Glomerular endothelial cell (primary cell): Measurements from ENCODE around the gene ZBBX. TPM values are rescaled to one million over a fixed set of nuclear protein-coding genes. Genes with fewer than 3 reads are reported as not detected.

Experiments used
- DNase-seq: peaks from one replicate; pipeline ENCODE4 v3.0.0-alpha.2; 2011; ENCODE audit warnings: low read depth, low spot score; ENCODE audit errors: extremely low read depth
- total RNA-seq: library from RNA; depleted of rRNA; stranded (reverse); fragments of >200 nt; gene quantifications from 2 replicates; pipeline ENCODE4 v1.2.3, GENCODE V29; 2015

ZBBX gene
- total RNA-seq, 1 donor from 2014 or later, result 0.47 TPM

DNA sequence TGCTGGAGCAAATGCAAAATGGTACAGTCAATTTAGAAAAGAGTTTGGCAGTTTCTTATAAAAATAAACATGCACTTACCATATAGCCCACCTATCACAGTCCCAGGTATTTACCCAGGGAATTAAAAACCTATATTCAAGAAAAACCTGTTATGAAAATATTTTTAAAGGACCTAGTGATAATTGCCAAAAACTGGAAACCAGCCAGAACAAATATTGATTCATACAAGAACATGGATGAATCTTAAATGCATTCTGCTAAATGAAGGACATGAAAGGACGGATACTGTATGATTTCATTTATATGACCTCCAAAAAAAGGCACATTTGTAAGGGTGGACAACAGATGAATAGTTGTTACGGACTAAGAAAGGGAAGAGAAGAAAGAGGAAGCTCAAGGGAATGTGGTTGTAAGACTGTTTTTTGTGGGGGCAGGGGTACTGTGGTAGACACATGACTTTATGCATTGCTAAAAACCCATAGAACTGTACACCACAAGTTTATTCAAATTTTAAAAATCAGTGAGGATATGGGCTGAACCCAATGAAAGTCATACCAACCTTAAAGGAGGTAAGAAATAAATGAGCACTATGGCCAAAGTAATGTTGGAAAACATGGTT is 61.0 kb downstream of the ZBBX start:
- no peak for DNase-seq

DNA sequence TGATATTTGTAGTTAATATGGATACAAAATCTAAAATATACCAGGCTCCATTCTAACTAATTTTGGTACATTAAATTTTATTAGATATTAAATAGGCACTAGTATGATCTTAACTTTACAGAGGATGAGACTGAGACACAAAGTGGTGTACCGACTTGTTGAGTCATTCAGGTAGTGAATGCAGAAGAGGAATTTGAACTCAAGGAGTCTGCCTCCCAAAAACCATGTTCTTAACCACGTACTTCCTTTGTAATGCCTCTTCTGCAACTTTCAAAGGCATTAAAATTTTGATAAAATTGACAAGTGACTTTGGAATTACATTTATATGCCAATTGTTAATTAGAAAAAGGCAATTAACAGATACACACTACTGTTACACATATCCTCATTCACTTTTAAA is 61.8 kb downstream of the ZBBX start:
- DNase-seq, result no peak

DNA sequence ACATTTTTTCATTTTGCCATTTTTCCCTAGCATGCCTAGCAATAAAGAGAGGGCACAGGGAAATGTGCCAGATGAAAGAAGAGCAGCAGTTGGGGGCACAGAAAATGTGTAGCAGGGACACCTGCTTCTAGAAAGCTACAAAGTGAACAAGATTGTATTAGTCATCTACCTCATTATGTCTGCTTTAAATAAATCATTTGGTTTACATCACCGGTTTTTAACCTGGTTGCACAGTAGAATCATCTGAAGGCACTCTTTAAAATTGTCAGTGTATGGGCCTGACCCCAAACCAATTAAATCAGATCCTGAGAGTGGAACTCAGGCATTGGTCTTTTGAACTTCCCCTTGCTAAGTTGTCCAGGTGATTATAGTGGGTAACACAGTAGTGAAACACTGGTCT is 73.8 kb downstream of the ZBBX start:
- DNase-seq, result no peak

DNA sequence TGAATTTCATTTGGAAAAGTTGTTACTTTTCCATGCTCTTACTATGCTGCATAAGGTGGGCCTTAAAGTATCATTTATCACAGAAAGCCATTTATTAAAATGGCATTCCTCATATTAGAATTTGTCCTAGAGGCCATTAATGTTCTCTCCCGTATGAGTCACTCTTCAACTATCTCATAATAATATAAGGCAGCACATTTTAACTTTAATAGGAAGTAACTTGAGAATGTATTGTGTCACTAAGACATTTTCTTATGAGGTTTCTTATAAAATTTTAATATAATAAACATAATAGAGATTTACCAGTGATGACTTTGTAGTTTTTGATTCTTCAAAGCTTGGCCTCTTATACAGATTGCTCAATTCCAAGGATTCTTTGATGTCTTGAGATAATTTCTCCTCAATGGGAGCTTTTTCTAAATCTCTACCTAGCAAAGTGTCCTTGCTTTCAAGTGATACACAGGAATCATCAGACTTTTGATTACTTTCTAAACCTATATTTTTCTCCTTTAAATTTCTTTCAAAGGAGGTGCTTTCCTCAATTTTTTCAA is 74.7 kb downstream of the ZBBX start:
- DNase-seq, result no peak

DNA sequence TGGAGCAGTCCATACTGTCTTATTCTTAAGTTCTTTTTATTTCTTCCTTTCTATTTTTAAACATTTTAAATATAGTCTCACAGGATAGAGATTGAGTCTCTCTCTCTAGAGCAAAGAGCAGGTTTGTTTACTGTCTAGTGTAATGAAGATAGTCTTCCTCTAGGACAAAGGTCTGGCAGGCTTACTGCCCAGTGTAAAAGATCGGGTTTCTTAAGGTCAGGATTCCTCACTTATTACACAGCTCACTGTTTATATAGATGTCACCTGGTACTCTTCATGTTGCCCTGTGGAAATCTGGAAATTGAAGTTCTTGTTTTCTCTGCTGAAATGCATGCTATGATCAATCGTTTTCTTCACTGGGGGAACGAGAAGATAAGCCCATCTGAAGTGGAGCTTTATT is 76.0 kb downstream of the ZBBX start:
- no peak for DNase-seq

DNA sequence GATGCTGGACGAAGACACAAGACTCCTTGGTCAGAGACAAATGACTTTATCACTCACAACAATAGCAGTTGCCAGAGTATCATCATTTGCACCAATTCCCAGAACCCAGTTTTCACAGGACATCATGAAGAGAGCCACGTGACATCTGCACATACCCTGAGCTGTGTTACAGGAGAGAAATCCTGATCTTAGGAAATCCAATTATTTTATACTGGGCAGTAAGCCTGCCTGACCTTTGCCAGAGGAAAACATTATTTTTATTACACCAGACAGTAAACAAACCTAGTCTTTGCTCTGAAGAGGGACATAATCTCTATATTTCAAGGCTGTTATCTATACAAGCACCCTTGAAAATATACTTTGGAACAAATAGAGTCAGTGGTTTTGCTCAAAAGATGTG is 77.4 kb downstream of the ZBBX start:
- no peak for DNase-seq

DNA sequence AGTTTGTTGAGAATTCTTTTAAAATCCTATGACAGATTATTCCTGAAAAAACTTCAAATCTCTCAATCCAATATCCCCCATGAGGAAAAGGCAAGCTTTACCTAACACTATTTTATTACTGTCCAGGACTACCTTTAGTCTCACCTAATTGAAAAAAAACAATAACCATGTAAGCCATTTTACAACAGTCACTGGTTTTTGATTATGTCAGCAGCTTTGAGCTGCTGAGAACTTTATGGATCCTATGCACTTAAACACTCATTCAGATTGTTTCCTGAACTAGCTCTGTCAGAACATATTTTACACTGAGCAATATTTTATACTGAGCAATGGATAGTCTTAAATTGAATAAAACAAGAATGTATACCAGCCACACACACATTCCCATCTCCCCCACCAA is 79.9 kb downstream of the ZBBX start:
- no peak for DNase-seq

DNA sequence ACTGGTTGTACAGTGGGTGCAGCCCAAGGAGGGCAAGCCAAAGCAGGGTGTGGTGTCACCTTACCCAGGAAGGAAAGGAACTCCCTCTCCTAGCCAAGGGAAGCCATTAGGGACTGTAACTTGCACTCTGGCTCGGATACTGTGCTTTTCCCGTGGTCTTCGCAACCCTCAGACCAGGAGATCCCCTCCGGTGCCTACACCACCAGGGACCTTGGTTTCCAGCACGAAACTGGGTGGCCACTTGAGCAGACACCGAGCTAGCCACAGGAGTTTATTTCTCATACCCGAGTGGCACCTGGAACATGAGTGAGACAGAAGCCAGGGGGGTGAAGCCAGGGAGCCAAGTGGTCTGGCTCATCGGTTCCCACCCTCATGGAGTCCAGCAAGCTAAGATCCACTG is 90.7 kb downstream of the ZBBX start:
- no peak for DNase-seq

DNA sequence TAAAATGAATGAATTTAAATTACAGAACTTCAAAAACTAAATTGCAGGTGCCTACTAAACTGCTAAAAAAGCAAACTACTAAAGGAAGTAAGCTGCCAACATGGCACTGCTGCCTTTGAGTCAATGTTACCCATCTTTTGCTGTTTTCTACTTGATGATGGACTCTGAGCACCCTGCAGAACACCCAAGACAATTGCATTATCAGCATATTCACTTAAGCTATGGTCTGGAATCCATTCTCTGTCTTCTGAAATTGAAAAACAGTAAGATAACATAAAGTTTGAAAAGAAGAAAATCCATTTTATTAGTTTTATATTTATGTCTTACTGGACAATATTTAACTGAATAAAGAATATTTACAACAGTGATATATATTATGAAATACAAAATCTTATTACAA is 91.4 kb downstream of the ZBBX start:
- no peak for DNase-seq

DNA sequence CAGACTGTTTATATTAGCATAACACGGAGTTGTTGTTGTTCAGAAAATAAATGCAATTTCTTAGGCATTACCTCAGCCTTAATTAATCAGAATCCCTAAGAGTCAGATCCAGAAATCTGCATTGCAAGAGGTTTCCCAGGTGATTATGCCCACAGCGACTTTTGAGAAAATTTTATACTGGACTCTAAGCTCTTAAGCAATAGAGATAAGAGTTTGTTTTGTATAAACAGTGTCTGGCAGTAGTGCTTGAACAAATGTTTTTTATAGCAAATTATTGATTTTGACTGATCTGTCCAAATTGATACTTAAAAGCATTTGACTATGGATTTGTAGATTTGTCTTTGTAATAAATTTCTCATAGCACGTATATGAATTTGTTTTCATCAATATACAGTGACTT is 92.8 kb downstream of the ZBBX start:
- no peak for DNase-seq

DNA sequence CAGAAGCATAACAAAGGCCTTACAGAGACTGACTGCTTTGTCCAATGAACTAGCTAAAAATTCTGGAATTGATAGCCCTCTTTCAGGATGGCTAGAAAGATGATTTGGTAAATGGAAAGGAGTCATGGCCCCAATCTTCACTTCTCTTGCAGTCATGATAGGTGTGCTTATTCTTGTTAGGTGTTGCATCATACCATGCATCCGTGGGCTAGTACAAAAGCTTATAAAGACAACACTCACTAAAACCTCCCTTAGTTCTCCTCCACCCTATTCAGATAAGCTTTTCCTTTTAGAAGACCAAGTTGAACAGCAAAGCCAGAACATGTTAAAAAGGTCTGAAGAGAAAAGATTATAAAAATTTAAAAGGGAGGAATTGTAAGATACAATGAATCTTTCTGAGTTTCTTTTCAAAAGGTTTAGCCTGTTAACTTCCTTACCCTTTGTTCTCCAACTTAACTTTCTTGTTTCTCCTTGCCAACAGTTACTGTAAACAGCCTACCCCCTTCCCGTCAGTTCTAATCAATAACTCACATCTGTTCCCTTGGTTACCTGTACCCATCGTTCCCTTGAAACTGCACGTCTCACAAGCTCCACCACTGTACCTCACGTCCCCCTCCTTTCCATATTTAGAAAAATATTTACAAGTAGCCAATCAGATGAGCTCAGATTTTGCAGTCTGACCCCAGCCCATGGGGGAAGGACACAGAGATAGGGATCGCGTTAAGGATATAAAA is 105.8 kb downstream of the ZBBX start:
- no peak for DNase-seq

DNA sequence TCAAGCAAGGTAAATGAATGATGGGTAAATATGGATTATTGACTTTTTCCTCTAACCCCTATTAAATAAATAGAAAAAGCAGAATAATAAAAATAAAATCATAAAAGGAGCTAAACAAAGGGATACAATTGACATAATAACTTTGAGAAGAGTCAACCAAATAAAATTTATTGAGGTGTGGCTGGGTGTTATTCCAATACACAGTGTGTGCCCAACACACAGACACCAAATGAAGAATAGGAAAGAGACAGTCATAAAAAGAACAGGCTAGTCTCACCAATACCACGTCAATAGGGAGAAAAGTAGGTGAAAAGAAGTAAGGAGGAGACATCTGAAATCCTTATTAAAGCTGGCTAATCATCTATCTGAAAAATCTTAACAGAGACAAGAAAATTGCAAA is 127.1 kb downstream of the ZBBX start:
- DNase-seq, result no peak

DNA sequence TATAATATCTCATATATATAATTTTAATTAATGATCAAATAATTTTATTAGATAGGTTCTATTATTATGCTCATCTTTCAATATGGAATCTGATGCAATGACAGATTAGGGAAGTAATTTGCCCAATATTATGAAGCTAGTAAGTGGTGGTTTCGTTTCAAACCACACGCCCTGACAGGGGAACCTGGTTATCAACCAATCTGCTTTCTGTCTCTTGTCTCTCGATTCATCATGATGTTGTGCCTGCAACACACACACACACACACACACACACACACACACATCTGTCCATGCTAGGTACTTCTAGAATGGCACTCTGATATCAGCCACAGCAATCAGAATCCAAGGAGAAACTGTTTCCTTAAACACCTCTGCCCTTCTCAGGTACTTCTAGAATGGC is 128.4 kb downstream of the ZBBX start:
- DNase-seq, result no peak

DNA sequence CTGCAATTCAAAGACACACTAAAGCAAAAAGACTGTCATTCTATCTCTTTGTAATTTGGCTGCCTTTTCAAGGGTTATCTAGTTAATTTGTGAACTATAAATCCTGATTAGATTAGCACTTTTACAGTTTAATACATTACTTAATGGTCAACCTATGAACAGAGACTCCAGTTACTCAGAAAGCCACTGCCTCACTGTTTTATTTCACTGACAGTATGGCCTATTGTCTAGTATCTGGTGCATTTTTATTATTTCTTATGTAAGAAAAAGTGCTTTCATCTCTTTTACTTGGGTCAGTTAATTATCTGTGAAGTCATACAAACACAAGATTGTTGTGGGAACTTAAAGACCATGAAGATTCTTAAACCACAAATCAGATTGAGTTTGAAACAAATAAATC is 133.8 kb downstream of the ZBBX start:
- no peak for DNase-seq

DNA sequence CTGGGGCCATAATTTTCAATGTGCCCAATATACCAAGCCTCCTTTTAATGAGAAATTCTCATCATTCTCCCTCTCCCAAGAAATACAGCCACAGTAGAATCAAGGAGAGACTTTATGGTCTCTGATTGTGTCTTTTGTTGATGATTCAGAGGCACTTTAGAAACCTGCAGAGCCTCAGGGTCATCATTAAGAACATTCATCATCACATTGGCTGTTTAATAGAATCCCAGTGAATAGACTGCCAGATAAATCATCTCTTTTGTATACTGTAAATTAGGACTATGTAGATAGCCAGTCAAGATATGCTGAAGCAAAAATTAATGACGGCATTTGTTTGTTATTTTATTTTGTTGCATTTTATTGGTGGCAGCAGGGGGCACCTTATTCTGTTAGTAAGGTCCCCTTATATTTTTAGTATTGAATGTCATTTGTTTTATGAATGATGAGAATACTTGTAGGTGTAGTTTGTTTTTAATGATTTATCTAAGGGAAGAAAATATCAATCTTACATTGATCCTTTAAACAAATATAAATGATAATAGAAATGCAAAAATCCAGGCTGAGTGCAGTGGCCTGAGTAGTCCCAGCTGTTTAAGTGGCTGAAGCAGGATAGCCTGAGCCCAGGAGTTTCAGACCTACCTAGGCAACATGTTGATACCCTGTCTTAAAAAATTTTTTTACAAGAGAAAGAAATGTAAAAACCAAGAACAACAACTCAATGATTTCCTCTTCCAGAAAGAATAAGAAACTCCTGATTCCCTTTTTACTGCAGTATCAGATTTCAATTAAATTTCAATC is 138.8 kb downstream of the ZBBX start:
- no peak for DNase-seq

DNA sequence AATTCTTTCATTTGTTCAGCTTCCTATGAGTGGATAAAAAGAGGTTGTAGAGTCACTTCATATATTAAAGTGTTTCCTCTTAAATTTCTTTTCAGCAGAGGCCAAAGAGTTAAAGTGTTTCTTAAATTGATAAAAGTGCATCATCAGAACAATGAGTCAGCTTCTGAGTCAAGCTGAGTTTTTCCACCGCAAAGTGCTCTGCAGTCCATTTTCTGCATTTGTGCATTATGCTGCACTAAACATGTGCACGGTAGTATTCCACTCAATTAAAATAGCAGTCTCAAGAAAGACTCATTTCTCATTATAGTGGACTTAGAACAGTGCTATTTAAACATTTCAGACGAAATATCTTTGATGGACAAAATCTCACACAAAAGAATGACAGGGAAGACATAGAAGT is 152.0 kb downstream of the ZBBX start:
- no peak for DNase-seq

DNA sequence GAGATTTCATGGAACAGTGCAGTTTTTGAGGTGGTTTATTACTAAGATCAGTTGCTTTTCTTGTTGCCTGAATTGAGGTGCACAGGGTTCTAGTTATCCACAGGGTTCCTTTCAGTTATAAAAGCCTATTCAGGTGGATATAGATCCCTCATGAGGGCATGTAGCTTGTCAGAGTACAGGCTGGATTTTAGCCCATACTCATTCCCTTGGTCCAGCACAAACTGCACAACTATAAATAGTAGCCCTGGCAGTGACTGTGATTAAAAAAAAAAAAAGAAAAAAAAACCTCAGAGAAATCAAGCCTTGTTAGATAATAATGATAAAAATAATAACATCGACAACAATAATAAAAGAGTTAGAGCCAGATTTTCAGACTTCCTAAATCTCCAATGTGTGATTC is 154.3 kb downstream of the ZBBX start:
- DNase-seq, result no peak

DNA sequence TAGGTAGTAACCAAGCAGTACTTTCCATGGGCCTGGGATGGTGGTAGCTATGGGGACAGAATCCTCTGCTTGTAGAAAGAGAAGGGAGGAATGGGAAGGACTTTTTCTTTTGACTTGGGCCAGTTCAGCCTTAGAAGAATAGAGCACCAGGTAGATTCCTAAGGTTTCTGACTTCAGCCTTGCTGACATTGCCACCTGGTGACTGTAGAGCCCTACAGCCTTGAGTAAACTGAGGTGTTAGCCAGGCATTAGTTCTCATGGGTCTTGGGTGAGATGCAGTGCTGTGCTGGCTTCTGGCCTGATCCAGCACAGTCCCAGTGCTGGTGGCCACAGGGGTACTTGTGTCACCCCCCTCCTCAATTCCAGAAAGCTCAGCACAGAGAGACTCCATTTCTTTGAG is 171.1 kb downstream of the ZBBX start:
- DNase-seq, result no peak

DNA sequence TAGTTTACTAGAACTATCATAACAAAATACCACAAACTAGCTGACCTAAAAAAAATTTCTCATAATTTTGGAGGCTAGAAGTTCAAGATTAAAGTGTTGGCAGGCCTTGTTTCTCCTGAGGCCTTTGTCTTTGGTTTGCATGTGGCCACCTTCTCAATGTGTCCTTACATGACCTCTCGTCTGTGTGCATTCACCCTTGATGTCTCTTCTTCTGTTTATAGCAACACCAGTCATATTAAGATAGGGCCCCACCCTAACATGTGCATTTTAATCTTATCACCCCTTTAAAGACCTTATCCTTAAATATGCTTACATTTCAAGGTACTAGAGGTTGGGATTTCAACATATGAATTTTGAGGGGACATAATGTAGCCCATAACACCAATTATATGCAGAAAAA is 177.0 kb downstream of the ZBBX start:
- no peak for DNase-seq

DNA sequence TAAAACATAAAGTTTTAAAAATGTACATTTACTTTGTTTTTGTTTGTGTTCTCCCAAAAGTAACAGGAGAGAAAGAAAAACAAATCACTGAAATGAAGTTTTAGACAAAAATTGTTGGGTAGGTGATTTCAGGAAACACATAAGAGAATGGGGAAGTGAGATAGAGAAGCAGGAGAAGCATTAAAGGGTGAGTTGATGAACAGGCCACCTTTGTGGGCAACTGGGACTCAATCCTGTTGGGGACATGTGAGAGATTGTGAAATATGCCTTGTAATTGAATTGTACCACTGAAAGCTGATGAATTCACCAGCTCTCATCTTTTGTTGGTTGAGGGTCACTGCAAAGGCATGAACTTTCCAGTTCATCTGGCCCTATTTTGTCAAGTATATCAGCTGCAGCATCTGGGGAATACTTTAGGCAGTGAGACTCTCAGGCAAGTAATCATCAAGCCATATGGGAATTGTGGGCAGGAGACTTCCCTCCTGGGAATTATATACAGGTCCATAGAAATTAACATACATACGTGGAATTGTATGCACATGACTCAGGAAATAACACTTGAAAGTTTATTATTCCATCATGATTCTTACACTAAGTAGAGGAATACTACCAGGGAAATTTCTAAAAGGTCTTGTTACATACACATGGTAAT is 181.0 kb downstream of the ZBBX start:
- DNase-seq, result no peak
